Astrocyte (in vitro differentiated cells and primary cell): Measurements from ENCODE around the gene CLP1. TPM values are rescaled to one million over a fixed set of nuclear protein-coding genes. Genes with fewer than 3 reads are reported as not detected.
A peak's percentile ranks its signal among the peaks of the same experiment; 100 is the strongest.

Experiments used
- DNase-seq: peaks from one replicate; pipeline ENCODE4 v3.0.0-alpha.2; 2010; ENCODE audit warnings: low read depth
- FAIRE-seq: peaks from 2 replicates; lab custom pipeline; 2011; peaks lifted over from hg19 to GRCh38; lab: Jason Lieb, UNC
- H2AFZ ChIP-seq: 2 replicates; pipeline ENCODE4 v1.6.0; 2012; ENCODE audit warnings: low read depth, low read length, inconsistent platforms
- H3K27ac ChIP-seq: 2 replicates; pipeline ENCODE4 v1.5.1; 2011; ENCODE audit warnings: low read depth, low read length, inconsistent platforms
- H3K27me3 ChIP-seq: 2 replicates; pipeline ENCODE4 v1.6.0; 2011; ENCODE audit warnings: low read length, inconsistent platforms; ENCODE audit not compliant: insufficient read depth
- H3K36me3 ChIP-seq: 2 replicates; pipeline ENCODE4 v1.5.1; 2011; ENCODE audit warnings: low read length, inconsistent platforms; ENCODE audit not compliant: insufficient read depth
- H3K4me1 ChIP-seq: 2 replicates; pipeline ENCODE4 v1.5.1; 2011; ENCODE audit warnings: low read length, inconsistent platforms; ENCODE audit not compliant: insufficient read depth
- H3K4me2 ChIP-seq: 2 replicates; pipeline ENCODE4 v1.6.0; 2012; ENCODE audit warnings: low read length, inconsistent platforms
- H3K4me3 ChIP-seq: 2 replicates; pipeline ENCODE4 v1.5.1; 2011; ENCODE audit warnings: low read depth, mild to moderate bottlenecking, low read length, inconsistent platforms; ENCODE audit not compliant: insufficient read depth
- H3K79me2 ChIP-seq: 2 replicates; pipeline ENCODE4 v1.6.0; 2012; ENCODE audit warnings: mild to moderate bottlenecking, low read length, inconsistent platforms; ENCODE audit not compliant: insufficient read depth
- H3K9ac ChIP-seq: 2 replicates; pipeline ENCODE4 v1.6.0; 2012; ENCODE audit warnings: mild to moderate bottlenecking, low read length, inconsistent platforms
- H3K9me3 ChIP-seq: 2 replicates; pipeline ENCODE4 v1.5.1; 2012; ENCODE audit warnings: low read depth, mild to moderate bottlenecking, low read length, inconsistent platforms; ENCODE audit not compliant: insufficient read depth
- H4K20me1 ChIP-seq: 2 replicates; pipeline ENCODE4 v1.6.0; 2012; ENCODE audit warnings: low read length, inconsistent platforms; ENCODE audit not compliant: insufficient read depth
- H3K27ac Mint-ChIP-seq: one replicate; pipeline ENCODE4 v1.8.0; 2021; ENCODE audit warnings: mild to moderate bottlenecking, mixed read lengths; ENCODE audit not compliant: unreplicated experiment
- H3K27me3 Mint-ChIP-seq: one replicate; pipeline ENCODE4 v1.8.0; 2021; ENCODE audit warnings: low read depth, mixed read lengths; ENCODE audit not compliant: unreplicated experiment
- H3K36me3 Mint-ChIP-seq: one replicate; pipeline ENCODE4 v1.8.0; 2021; ENCODE audit warnings: low read depth, mixed read lengths; ENCODE audit not compliant: unreplicated experiment
- H3K4me1 Mint-ChIP-seq: one replicate; pipeline ENCODE4 v1.8.0; 2021; ENCODE audit warnings: low read depth, mixed read lengths; ENCODE audit not compliant: unreplicated experiment
- H3K4me3 Mint-ChIP-seq: one replicate; pipeline ENCODE4 v1.8.0; 2021; ENCODE audit warnings: mild to moderate bottlenecking, moderate library complexity, mixed read lengths; ENCODE audit not compliant: unreplicated experiment
- H3K9me3 Mint-ChIP-seq: one replicate; pipeline ENCODE4 v1.8.0; 2021; ENCODE audit warnings: mild to moderate bottlenecking, mixed read lengths; ENCODE audit not compliant: unreplicated experiment
- EZH2 ChIP-seq: IDR thresholded peaks from 2 replicates; pipeline ENCODE4 v1.6.1; 2012; ENCODE audit warnings: mild to moderate bottlenecking, low read length, inconsistent platforms; ENCODE audit not compliant: insufficient read depth
- total RNA-seq: library from RNA; stranded (reverse); gene quantifications from 2 replicates; pipeline ENCODE4 v1.2.1, GENCODE V29; 2021
- TF ChIP-seq, protein P1 (sequence below): IDR thresholded peaks from 2 replicates; pipeline ENCODE4 v1.5.1; 2011; ENCODE audit warnings: low read depth, mild to moderate bottlenecking, inconsistent platforms, low read length, moderate library complexity; ENCODE audit not compliant: insufficient read depth

The CLP1 gene
- total RNA-seq, 1 donor from 2014 or later, result 21.4 TPM

DNA sequence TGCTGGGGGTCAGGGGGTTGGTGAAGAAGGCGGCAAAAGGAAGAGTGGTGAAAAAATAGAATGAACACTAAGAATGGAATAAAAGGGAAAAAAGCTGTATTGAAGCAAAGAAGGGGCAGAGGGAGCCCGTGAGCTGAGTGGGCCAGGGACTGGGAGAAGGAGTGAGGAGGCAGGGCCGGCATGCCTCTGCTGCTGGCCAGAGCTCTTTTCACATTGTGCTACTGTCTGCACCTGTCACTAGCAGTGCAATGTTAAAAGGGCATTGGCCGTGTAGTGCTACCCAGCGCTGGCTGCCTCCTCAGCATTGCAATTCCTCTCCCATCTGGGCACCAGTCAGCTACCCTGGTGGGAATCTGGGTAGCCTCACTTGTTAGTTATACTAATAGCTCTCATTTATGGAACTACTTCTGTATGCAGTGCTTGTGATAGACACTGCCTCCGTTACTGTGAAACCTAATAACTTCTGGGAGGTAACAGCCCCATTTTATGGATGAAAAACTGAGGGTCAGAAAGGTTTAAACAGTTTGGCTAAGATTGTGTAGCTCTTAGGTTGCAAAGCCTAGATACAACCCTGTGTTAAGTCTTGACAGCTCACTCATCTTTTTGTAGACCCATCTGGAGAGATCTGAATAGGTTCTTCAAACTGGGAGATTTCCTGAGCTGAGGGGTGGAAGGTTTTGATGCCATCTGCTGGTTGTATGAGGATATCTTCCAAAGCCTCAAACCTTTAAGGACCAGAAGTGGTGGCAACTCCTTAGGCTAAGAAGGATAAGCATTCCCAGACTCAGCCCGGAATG lies 16.4 kb upstream of the CLP1 start:
- Mint-ChIP-seq H3K27ac (peak overlapping the region; percentile 75), H3K27me3 (no peaks in the 10 kb centered on the region), H3K36me3 (no peaks in the 10 kb centered on the region), H3K4me1 (peaks cover 41% of the 10 kb centered on the region), H3K4me3 (peak overlapping the region; percentile 95), H3K9me3 (no peaks in the 10 kb centered on the region)
- Histone ChIP-seq H3K4me1 (peaks cover 27% of the 10 kb centered on the region), H3K27ac (no peak overlapping the region), H3K9ac (peak overlapping the region; percentile 93), H3K36me3 (no peaks in the 10 kb centered on the region), H3K4me3 (no peak overlapping the region), H3K9me3 (no peaks in the 10 kb centered on the region), H3K27me3 (peaks cover 9% of the 10 kb centered on the region), H3K79me2 (peaks cover 40% of the 10 kb centered on the region), H4K20me1 (peaks cover 68% of the 10 kb centered on the region), H2AFZ (no peak overlapping the region), H3K4me2 (peak overlapping the region; percentile 100)
- TF ChIP-seq, protein P1, sequence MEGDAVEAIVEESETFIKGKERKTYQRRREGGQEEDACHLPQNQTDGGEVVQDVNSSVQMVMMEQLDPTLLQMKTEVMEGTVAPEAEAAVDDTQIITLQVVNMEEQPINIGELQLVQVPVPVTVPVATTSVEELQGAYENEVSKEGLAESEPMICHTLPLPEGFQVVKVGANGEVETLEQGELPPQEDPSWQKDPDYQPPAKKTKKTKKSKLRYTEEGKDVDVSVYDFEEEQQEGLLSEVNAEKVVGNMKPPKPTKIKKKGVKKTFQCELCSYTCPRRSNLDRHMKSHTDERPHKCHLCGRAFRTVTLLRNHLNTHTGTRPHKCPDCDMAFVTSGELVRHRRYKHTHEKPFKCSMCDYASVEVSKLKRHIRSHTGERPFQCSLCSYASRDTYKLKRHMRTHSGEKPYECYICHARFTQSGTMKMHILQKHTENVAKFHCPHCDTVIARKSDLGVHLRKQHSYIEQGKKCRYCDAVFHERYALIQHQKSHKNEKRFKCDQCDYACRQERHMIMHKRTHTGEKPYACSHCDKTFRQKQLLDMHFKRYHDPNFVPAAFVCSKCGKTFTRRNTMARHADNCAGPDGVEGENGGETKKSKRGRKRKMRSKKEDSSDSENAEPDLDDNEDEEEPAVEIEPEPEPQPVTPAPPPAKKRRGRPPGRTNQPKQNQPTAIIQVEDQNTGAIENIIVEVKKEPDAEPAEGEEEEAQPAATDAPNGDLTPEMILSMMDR, result peak; percentile 43
- TF ChIP-seq EZH2, result no peak
- no peak for DNase-seq
- FAIRE-seq, result peak; percentile 70

- Histone ChIP-seq H3K27ac (no peak overlapping the region), H3K4me1 (peaks cover 36% of the 10 kb centered on the region), H3K79me2 (peaks cover 30% of the 10 kb centered on the region), H3K9ac (no peak overlapping the region), H4K20me1 (peaks cover 93% of the 10 kb centered on the region), H3K36me3 (no peaks in the 10 kb centered on the region), H2AFZ (no peak overlapping the region), H3K9me3 (no peaks in the 10 kb centered on the region), H3K4me2 (no peak overlapping the region), H3K4me3 (no peak overlapping the region), H3K27me3 (peaks cover 35% of the 10 kb centered on the region)
- H3K4me3 Mint-ChIP-seq, result peak overlapping the region; percentile 45
- no peaks in the 10 kb centered on the region for H3K27me3 Mint-ChIP-seq
- H3K27ac Mint-ChIP-seq, result peak overlapping the region; percentile 60
- no peak for DNase-seq
- no peak for TF ChIP-seq EZH2
- TF ChIP-seq, protein P1, result no peak
- peaks cover 65% of the 10 kb centered on the region for H3K4me1 Mint-ChIP-seq
- H3K36me3 Mint-ChIP-seq, result no peaks in the 10 kb centered on the region
- no peak for FAIRE-seq
- H3K9me3 Mint-ChIP-seq, result no peaks in the 10 kb centered on the region
Measured at GRCh38 chr11:57643802-57644201, 13.8 kb upstream of the CLP1 start.
